CD4-positive, alpha-beta T cell (primary cell): ENCODE results near the gene GALNT18. TPM values are rescaled to one million over a fixed set of nuclear protein-coding genes. Genes with fewer than 3 reads are reported as not detected.

Experiments used
- ATAC-seq: fragments of 200-7000 bp; cut with Tn5 transposase; one replicate; pipeline ENCODE4 v1.10.0; 2022; ENCODE audit warnings: mild to moderate bottlenecking; ENCODE audit not compliant: poor library complexity
- CTCF ChIA-PET: fragments of 350-600 bp; sonication (Branson Sonifier 250); formaldehyde crosslinking; loops from one replicate; lab custom pipeline; 2021; ENCODE audit warnings: antibody characterized with exemption, inconsistent platforms; lab: Charles Lee
- POLR2A ChIA-PET: fragments of 350-600 bp; sonication (Branson Sonifier 250); formaldehyde crosslinking; loops from one replicate; lab custom pipeline; 2021; ENCODE audit warnings: antibody characterized with exemption, inconsistent platforms; lab: Charles Lee
- DNase-seq, 14 experiments: peaks; one replicate each; pipeline ENCODE4 v3.0.0-alpha.2; 2013 to 2020; ENCODE audit warnings: mixed read lengths in 2 of 14
- H3K27ac ChIP-seq, 2 donors: one replicate each; pipeline versions ENCODE4 v1.5.1 to v1.7.0; 2013; ENCODE audit warnings: low read length in 2 of 2, low read depth in 1 of 2, mild to moderate bottlenecking in 1 of 2
- H3K27me3 ChIP-seq, 2 experiments: 1 replicate in 1 of 2; 2 replicates in 1 of 2; pipeline versions ENCODE4 v1.6.1 to v1.7.0; 2013; ENCODE audit warnings: low read length in 2 of 2, control low read depth in 1 of 2, mild to moderate bottlenecking in 1 of 2, moderate library complexity in 1 of 2; ENCODE audit not compliant: insufficient read depth in 2 of 2, control insufficient read depth in 1 of 2
- H3K36me3 ChIP-seq: one replicate; pipeline ENCODE4 v1.6.1; 2013; ENCODE audit warnings: low read length, control low read depth; ENCODE audit not compliant: insufficient read depth
- H3K4me1 ChIP-seq: one replicate; pipeline ENCODE4 v1.6.1; 2013; ENCODE audit warnings: low read length, control low read depth; ENCODE audit not compliant: insufficient read depth
- H3K4me3 ChIP-seq: one replicate; pipeline ENCODE4 v1.5.1; 2013; ENCODE audit warnings: mild to moderate bottlenecking, low read length, moderate library complexity
- H3K9me3 ChIP-seq, 2 experiments: 1 replicate in 1 of 2; 2 replicates in 1 of 2; pipeline versions ENCODE4 v1.6.1 to v1.7.0; 2013; ENCODE audit warnings: low read length in 2 of 2, mild to moderate bottlenecking in 2 of 2, control low read depth in 1 of 2, moderate library complexity in 1 of 2; ENCODE audit not compliant: control insufficient read depth in 1 of 2, insufficient read depth in 1 of 2
- H3K27ac Mint-ChIP-seq: one replicate; pipeline ENCODE4 v1.8.0; 2020; ENCODE audit warnings: mixed read lengths
- H3K27me3 Mint-ChIP-seq: one replicate; pipeline ENCODE4 v1.8.0; 2021; ENCODE audit warnings: mixed read lengths
- H3K36me3 Mint-ChIP-seq: one replicate; pipeline ENCODE4 v1.8.0; 2021; ENCODE audit warnings: low read depth, mixed read lengths
- H3K4me1 Mint-ChIP-seq: one replicate; pipeline ENCODE4 v1.8.0; 2021; ENCODE audit warnings: low read depth, mixed read lengths
- H3K4me3 Mint-ChIP-seq: one replicate; pipeline ENCODE4 v1.8.0; 2020; ENCODE audit warnings: mild to moderate bottlenecking, mixed read lengths
- H3K9me3 Mint-ChIP-seq: one replicate; pipeline ENCODE4 v1.8.0; 2020; ENCODE audit warnings: mixed read lengths
- CTCF ChIP-seq: fragments of 200-600 bp; IDR thresholded peaks from one replicate; pipeline ENCODE4 v1.8.0; 2022; ENCODE audit warnings: antibody characterized with exemption, mild to moderate bottlenecking
- intact Hi-C, 2 experiments: fragments of 100-400 bp; cut with DNase I in 1 of 2; cut with micrococcal nuclease in 1 of 2; formaldehyde crosslinking; loops; one replicate each; pipeline versions ENCODE4 v1.15.1 to v1.9.0; 2023 to 2025; cut with DNase I, micrococcal nuclease
- total RNA-seq, 174 experiments: library from RNA in 2 of 174; stranded (reverse) in 2 of 174; gene quantifications; one replicate each; pipeline ENCODE4 v1.2.3 and lab custom pipeline; 2021 to 2026

GALNT18 gene
- total RNA-seq, 2 experiments from 2014 or later: 0.08 TPM; not detected in 1

GRCh38 chr11:11268706-11269105 lies 353.1 kb downstream of the GALNT18 start:
- no peak overlapping the region for H3K4me3 ChIP-seq
- H3K27me3 ChIP-seq: no peaks in the 10 kb centered on the region
- ATAC-seq: no peak
- no peak for DNase-seq
- H3K36me3 Mint-ChIP-seq: no peaks in the 10 kb centered on the region
- H3K27me3 Mint-ChIP-seq: no peaks in the 10 kb centered on the region
- intact Hi-C loops: loop anchor here in 1 of 2 experiments (5.0 to 10.0 kb wide), 3 partner anchors 64 to 474 kb away; no protein-coding TSS in a partner anchor
- no peaks in the 10 kb centered on the region for H3K9me3 Mint-ChIP-seq
- ChIA-PET CTCF (interaction anchor here (0.7 kb wide), 1 partner anchor 152 kb away, joined by 4 read pairs; no protein-coding TSS in a partner anchor), POLR2A (no interaction called here)
- H3K4me1 Mint-ChIP-seq: no peaks in the 10 kb centered on the region
- H3K9me3 ChIP-seq: no peaks in the 10 kb centered on the region
- H3K4me1 ChIP-seq: no peaks in the 10 kb centered on the region
- H3K27ac Mint-ChIP-seq: no peak overlapping the region
- no peaks in the 10 kb centered on the region for H3K36me3 ChIP-seq
- TF ChIP-seq CTCF: no peak
- no peak overlapping the region for H3K27ac ChIP-seq
- H3K4me3 Mint-ChIP-seq: no peak overlapping the region

GRCh38 chr11:11268119-11268518 lies 353.7 kb downstream of the GALNT18 start:
- H3K9me3 Mint-ChIP-seq: no peaks in the 10 kb centered on the region

GRCh38 chr11:11267312-11267711 lies 354.5 kb downstream of the GALNT18 start:
- ATAC-seq: no peak
- DNase-seq: no peak
- no peaks in the 10 kb centered on the region for H3K36me3 Mint-ChIP-seq
- ChIA-PET CTCF (no interaction called here), POLR2A (no interaction called here)
- H3K27ac Mint-ChIP-seq: no peak overlapping the region
- H3K4me3 Mint-ChIP-seq: no peak overlapping the region
- H3K27ac ChIP-seq: no peak overlapping the region
- no peak overlapping the region for H3K4me3 ChIP-seq
- TF ChIP-seq CTCF: no peak
- no peaks in the 10 kb centered on the region for H3K9me3 Mint-ChIP-seq
- no peaks in the 10 kb centered on the region for H3K9me3 ChIP-seq
- H3K4me1 Mint-ChIP-seq: no peaks in the 10 kb centered on the region
- no peaks in the 10 kb centered on the region for H3K27me3 Mint-ChIP-seq
- intact Hi-C loops: loop anchor here in 1 of 2 experiments (2.0 to 10.0 kb wide), 4 partner anchors 63 to 473 kb away; no protein-coding TSS in a partner anchor
- H3K36me3 ChIP-seq: no peaks in the 10 kb centered on the region
- no peaks in the 10 kb centered on the region for H3K27me3 ChIP-seq
- no peaks in the 10 kb centered on the region for H3K4me1 ChIP-seq

More at GRCh38 chr11:11268119-11268518, 353.7 kb downstream of the GALNT18 start:
- TF ChIP-seq CTCF: no peak
- ATAC-seq: no peak
- intact Hi-C loops: loop anchor here in 1 of 2 experiments (5.0 to 10.0 kb wide), 3 partner anchors 63 to 473 kb away; no protein-coding TSS in a partner anchor
- H3K4me1 ChIP-seq: no peaks in the 10 kb centered on the region
- DNase-seq: no peak
- no peaks in the 10 kb centered on the region for H3K9me3 ChIP-seq
- H3K4me3 ChIP-seq: no peak overlapping the region
- no peaks in the 10 kb centered on the region for H3K27me3 ChIP-seq
- H3K27me3 Mint-ChIP-seq: no peaks in the 10 kb centered on the region
- H3K27ac Mint-ChIP-seq: no peak overlapping the region
- H3K4me3 Mint-ChIP-seq: no peak overlapping the region
- H3K4me1 Mint-ChIP-seq: no peaks in the 10 kb centered on the region
- no peak overlapping the region for H3K27ac ChIP-seq
- H3K36me3 Mint-ChIP-seq: no peaks in the 10 kb centered on the region
- ChIA-PET CTCF (no interaction called here), POLR2A (no interaction called here)
- no peaks in the 10 kb centered on the region for H3K36me3 ChIP-seq
